Fibroblast of pulmonary artery (primary cell): Measurements from ENCODE around the gene COL11A1.

Experiments used
- DNase-seq: peaks from one replicate; pipeline ENCODE4 v3.0.0-alpha.2; 2010; ENCODE audit warnings: low read depth
- H3K4me3 ChIP-seq: replicated peaks from 2 replicates; pipeline ENCODE4 v1.5.1; 2011; ENCODE audit warnings: low read depth, mild to moderate bottlenecking, control low read depth, low read length, moderate library complexity
- CTCF ChIP-seq: IDR thresholded peaks from 2 replicates; pipeline ENCODE4 v1.5.1; 2011; ENCODE audit warnings: mild to moderate bottlenecking, control low read depth, low read length, inconsistent platforms; ENCODE audit errors: missing control alignments

COL11A1 gene

DNA sequence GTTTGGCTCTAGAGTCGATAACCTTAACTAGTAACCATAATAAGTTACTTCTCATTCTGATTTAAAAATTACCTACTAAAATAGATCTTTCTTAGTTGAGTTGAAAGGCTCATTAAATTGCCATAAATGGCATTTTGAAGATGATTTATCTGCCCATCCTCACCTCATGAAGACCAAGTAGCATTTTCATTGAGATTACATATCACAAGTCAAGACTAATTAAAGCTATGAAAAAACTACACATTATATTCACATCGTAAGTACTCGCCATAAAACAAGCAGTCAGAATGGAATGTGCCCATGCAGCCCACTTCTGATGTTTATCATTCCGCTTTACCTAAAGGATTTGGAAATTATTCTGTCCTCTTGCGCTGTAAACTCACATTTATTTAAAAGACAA lies 212.0 kb downstream of the COL11A1 start:
- DNase-seq, result no peak
- no peak for TF ChIP-seq CTCF
- no peak overlapping the region for H3K4me3 ChIP-seq

DNA sequence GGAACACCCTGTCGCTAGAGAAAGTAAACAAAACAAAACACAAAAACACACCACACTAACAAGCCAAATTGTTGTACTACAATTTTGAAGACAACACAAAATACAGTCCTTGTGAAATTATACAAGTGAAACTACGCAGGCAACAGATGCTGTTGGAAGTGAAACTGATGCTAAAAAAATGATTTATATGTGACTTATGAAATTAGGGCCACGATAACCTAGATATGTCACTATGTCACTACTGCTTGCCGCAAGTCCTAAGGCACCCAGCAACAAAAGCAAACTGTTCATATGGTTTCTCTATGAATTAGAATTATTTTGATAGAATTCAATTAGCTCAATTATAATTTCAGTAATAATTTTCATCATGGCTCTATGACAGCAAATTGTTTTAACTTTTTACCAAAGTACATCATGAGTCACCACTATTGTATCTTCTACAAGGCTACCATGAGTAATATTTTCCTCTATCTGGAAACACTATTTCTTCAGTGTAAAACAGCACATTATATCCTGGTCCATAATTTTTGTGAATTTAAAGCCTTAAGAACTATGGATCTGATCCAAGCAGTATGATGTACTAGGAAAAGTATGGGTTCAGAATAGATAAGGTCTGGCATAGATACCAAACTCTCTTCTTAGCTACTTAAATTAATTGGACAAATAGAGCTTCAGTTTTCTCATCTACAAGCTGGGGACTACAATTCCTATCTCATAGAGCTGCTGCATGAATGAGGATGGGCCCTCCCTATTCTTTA lies 216.3 kb downstream of the COL11A1 start:
- no peak overlapping the region for H3K4me3 ChIP-seq
- no peak for TF ChIP-seq CTCF
- peak; percentile 87 for DNase-seq

GRCh38 chr1:102886638-102887037 lies 221.7 kb downstream of the COL11A1 start:
- H3K4me3 ChIP-seq, result no peak overlapping the region
- no peak for TF ChIP-seq CTCF
- no peak for DNase-seq

- no peak overlapping the region for H3K4me3 ChIP-seq
- no peak for DNase-seq
- TF ChIP-seq CTCF, result no peak
These were observed 224.1 kb downstream of the COL11A1 start for GRCh38 chr1:102884238-102884637.

GRCh38 chr1:102879439-102879993 lies 228.8 kb downstream of the COL11A1 start:
- peak; percentile 85 for DNase-seq
- TF ChIP-seq CTCF, result no peak
- no peak overlapping the region for H3K4me3 ChIP-seq

- H3K4me3 ChIP-seq, result no peak overlapping the region
- no peak for TF ChIP-seq CTCF
- no peak for DNase-seq
These were observed 232.6 kb downstream of the COL11A1 start for GRCh38 chr1:102875756-102876155.

- no peak for DNase-seq
- no peak for TF ChIP-seq CTCF
- no peak overlapping the region for H3K4me3 ChIP-seq
These were observed 235.8 kb downstream of the COL11A1 start for GRCh38 chr1:102872526-102872925.
